ENCODE results near the gene REEP1.

- TF ChIP-seq CTCF (IDR thresholded peaks at IDR 0.05; ENCODE audit: insufficient read depth, low read length, poor library complexity, severe bottlenecking) (no peak), EZH2phosphoT487 (conservative IDR thresholded peaks at IDR 0.05; ENCODE audit: low read length) (no peak)
Measured at GRCh38 chr2:86298411-86299390, 38.7 kb downstream of the REEP1 start.
